TTC549 (cell line): ENCODE results near the gene OR10AD1.
"Not testable (repeated sequence)": the region's sequence is repeated elsewhere in the genome, so short reads cannot be mapped to it uniquely, and the experiment has no call there.

Experiments used
- FAIRE-seq: peaks from 2 replicates; lab custom pipeline; 2012; peaks lifted over from hg19 to GRCh38; lab: Jason Lieb, UNC

Gene OR10AD1, protein sequence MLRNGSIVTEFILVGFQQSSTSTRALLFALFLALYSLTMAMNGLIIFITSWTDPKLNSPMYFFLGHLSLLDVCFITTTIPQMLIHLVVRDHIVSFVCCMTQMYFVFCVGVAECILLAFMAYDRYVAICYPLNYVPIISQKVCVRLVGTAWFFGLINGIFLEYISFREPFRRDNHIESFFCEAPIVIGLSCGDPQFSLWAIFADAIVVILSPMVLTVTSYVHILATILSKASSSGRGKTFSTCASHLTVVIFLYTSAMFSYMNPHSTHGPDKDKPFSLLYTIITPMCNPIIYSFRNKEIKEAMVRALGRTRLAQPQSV

GRCh38 chr12:48203192-48203591 lies at the start of gene OR10AD1:
Gene OR10AD1, minus strand, starts transcription at chr12:48203292. Its CDS starts 0 bp downstream, at chr12:48203292.
- FAIRE-seq: no peak

DNA sequence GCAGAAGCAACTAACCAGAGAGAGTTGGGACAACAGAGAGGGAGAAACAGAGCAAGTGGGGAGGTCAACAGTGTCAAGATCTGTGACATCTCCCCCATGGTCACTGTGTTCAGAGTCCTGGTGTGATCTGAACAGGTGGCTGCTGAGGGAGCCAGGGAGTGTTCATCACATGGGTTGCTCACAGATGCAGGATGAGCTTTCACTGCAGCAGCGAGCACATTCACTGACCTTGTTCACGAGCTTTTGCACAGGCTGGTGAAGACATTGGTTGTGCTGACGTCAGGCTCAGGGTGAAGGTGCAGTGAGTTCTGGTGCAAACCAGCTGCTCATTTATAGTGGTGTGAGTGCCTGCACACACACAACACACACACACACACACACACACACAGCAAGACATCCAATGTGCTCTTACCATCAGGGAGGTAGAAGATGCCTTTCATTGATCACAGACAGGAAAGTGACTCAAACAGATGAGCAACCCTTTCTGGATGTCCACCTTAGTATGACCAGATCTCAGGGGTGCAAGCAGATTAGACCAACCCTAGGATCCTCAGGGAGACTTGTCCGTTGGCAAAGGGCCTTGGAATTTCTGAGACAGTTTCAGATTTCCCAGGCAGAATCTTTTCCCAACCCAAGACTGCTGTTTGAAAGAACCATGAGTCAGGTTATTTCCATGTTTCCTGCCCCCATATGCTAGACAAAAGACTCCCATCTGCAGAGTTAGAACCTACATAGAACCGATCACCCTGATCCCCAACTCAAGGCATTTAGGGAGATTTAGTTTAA lies 44.3 kb upstream of the OR10AD1 start:
- no peak for FAIRE-seq

DNA sequence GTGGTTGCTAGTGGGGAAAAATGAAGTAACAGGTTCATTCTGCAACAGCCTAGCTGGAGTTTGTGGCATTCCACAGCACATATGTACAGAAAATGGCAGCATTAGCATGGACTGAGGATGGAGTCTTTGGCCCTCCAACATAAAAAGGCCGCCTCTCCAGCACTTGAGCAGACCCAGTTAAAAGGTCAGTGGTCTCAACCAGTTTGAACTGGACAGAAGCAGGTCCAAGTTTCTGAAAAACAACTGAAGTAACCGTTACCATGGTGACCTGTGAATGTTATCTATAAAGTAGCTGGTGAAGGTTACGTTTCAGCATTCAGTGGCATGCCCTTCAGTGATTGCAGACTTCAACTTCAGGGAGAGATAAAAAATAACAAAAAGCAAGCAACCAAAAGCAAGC lies 34.1 kb upstream of the OR10AD1 start:
- no peak for FAIRE-seq

GRCh38 chr12:48235796-48236333 lies 32.8 kb upstream of the OR10AD1 start:
- no peak for FAIRE-seq

DNA sequence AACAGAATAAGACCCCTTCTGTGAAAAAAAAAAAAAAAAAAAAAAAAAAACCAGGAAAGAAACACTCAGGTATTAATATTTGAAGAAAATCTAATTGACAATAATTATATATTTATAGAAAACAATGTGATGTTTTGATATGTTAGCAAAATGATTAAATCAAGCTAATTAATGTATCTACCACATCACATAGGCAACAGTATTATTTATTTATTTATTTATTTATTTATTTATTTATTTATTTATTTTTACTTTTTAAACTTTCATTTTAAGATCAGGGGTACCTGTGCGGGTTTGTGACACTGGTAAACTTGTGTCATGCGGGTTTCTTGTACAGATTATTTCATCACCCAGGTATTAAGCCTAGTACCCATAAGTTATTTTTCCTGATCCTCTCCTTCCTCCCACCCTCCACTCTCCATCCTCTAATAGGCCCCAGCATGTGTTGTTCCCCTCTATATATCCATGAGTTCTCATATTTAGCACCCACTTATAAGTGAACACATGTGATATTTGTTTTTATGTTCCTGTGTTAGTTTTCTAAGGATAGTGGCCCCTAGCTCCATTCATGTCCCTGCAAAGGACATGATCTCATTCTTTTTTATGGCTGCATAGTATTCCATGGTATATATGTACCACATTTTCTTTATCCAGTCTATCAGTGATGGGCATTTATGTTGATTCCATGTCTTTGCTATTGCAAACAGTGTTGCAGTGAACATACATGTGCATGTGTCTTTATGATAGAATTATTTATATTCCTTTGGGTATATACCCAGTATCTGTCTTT lies 28.3 kb upstream of the OR10AD1 start:
- not testable (repeated sequence) for FAIRE-seq

DNA sequence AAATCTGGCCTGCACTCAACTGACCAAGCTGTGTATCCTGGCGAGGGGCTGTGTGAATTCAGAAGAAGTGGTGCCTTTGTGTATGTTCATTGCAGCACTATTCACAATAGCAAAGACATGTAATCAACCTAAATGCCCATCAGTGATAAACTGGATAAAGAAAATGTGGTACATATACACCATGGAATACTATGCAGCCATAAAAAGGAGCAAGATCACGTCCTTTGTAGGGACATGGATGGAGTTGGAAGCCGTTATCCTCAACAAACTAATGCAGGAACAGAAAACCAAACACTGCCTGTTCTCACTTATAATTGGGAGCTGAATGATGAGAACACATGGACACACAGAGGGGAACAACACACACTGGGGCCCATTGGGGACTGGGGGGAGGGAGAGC lies 21.4 kb upstream of the OR10AD1 start:
- FAIRE-seq: not testable (repeated sequence)

DNA sequence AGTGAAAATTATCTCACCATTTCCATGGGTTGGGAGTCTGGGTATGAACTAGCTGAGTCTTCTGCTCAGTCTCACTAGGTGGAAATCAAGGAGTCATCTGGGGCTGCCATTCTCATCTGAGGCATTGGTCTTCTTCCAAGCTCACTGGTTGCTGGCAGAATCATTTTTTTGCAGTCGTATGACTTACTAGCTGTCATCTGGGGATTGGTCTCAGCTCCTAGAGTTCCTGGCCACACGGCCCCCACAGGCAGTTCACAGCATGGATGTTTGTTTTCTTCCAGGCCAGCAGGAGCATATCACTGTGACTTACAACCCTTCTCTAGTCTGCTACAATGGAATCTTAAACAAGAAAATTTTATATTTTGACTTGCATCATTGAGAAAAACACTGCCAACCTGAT lies 18.6 kb upstream of the OR10AD1 start:
- FAIRE-seq: no peak

- FAIRE-seq: peak; percentile 7
Observed at GRCh38 chr12:48220701-48221100, 17.6 kb upstream of the OR10AD1 start.

DNA sequence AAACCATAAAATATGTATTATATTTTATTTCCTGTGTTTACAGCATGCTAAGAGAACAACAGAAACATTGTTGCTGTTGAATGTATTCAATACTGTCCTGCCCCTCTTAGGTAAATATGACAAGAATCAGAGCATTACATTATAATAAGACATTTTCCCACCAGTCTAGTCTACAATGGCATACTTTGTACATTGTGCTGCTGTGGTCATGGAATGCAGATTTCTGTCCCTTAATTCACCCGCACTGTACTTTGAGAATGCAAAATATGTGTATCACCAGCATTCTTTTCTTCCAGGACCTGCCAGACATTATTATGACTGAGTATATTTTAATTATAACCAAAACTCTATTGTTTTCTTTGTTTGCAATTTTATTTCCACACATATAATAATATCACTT lies 16.5 kb upstream of the OR10AD1 start:
- FAIRE-seq: no peak

DNA sequence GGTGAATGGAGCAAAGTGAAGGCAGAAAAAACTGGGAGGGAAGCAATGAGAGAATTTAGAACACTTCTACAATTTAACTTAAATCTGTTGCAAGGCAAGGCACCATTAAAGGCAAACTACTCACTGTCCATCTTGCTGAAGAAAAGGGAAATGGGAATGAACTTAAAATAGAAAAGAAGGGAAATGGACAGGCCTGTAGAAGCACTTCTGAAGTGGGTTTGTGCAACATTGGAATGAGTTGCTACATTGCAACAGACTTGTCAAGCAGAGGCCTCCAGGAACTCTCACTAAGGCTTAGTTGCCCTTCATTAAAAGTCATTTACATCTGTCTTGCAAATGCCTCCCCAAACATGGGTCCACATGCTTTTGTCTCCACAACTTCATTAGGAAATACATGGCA lies 13.7 kb upstream of the OR10AD1 start:
- no peak for FAIRE-seq

DNA sequence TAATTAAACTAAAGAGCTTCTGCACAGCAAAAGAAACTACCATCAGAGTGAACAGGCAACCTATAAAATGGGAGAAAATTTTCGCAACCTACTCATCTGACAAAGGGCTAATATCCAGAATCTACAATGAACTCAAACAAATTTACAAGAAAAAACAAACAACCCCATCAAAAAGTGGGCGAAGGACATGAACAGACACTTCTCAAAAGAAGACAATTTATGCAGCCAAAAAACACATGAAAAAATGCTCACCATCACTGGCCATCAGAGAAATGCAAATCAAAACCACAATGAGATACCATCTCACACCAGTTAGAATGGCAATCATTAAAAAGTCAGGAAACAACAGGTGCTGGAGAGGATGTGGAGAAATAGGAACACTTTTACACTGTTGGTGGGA lies 6.4 kb upstream of the OR10AD1 start:
- not testable (repeated sequence) for FAIRE-seq

- no peak for FAIRE-seq
Observed at GRCh38 chr12:48202766-48203165, 326 bp downstream of the OR10AD1 start.

DNA sequence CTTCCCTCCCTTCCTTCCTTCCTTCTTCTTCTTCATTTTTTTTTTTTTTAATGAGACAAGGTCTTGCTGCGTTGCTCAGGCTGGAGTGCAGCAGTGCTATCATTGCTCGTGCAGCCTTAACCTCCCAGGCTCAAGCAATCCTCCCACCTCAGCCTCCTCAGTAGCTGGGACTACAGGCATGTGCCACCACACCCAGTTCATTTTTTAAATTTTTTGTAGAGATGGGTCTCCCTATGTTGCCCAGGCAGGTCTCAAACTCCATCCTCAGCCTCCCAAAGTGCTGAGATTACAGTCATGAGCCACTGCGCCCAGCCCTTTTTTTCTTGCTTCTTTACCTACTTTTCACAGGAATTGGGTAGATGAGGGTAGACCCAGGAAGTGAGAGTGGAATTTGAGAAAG lies 1.6 kb downstream of the OR10AD1 start:
- no peak for FAIRE-seq

DNA sequence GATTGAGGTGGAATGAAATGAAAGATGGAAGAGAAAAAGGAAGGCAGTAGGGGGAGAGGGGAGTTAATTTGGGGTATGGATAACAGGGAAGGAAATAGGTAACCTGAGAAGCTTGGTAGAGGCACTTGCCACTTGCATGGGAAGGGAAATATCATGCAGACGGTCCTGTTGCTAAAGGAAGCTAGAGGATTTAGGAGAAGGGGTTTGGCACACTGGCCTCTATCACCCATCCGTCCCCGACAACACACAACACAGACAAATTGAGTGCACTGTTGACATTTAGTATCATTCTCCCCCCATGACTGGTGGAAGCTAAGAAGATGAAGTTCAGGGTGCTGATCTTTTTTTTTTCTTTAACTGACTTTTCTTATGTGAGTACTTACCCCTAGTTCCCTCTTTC lies 2.0 kb downstream of the OR10AD1 start:
- no peak for FAIRE-seq

DNA sequence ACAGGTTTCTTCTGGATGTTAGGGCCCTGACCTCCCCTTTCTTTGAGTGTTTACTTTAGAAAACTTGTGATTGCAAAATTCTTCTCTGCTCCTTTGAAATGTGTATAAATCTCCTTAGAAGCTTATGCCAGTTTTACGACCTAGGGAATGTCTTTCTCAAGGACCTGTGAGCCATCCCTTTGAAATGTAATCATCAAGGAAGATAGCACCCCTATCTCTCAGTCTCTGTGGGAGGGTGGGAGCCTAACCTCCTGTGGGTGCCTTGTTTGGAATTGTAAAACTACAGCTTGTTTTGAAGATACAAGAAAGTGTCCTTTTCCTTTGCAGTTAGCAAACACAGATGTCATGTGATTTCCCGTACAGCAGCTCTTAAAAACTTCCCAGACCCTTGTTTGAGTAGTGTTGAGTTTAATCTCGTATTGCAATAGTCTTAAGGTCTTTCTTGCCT lies 3.3 kb downstream of the OR10AD1 start:
- no peak for FAIRE-seq

DNA sequence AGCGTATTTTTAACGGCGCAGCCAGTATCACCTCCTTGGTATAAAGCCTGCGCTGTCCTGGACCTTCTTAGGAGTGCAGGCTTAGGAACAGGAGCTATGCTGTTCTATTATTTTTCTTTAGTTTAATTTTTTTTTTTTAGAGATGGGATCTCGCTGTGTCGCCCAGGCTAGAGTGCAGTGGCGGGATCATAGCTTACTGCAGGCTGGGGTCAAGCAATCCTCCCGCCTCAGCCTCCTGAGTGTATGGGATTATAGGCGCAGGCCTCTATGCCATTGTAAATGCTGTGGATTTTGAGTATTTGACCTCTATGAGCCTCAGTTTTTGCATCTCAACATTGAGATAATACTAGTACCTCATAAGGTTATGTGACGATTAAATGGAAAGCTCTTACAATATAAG lies 4.1 kb downstream of the OR10AD1 start:
- no peak for FAIRE-seq

DNA sequence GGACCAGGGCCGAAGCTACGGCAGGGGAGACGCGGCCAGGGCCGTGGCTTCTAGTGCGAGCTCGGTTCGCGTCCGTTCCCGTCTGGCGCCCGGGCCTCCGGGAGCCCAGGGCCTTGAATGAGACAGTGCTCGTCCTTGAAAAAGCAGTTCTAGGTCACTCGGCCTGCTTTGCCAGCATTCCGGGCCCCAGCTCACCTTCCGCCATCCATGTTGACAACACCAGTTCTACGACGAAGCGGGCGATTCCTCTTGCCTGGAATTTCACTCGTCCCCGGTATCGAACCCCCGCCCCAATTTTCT lies 4.5 kb downstream of the OR10AD1 start:
- FAIRE-seq: no peak

DNA sequence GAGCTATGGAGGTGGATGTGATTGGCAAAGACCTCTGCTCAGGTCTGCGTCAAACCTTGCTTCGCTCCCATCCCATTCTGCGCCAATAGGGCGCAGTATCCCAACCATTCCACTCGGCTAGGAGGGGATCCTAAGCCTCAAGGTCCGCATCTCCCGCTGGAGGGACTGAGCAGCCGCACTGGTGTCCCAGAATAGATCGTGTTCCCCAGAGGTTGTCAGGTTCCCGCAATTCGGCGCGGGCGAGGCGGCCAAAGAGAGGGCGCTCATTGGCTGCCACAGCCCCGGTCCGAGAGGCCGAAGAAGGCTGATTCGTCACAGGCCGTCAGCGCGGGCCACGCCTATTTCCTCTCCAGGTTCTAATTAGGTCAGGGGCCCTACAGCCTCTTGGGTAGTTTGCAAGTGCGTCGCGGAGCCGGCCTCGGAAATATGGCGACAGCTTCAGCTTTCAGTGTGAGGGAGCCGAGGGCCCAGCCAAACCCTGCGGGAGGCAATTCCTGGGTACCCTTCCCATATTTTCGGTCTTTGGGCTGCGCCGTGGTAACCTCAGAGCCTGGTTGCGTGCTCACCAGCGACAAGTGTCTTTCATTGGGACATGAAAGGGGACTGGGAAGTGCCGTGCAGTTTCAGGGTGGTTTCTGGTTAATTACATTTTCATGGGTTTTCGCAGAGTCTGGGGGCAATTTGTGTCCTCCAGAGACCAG lies 5.0 kb downstream of the OR10AD1 start:
- FAIRE-seq: peak; percentile 93

- no peak for FAIRE-seq
Observed at GRCh38 chr12:48197549-48197970, 5.5 kb downstream of the OR10AD1 start.

- FAIRE-seq: no peak
Observed at GRCh38 chr12:48194799-48195201, 8.3 kb downstream of the OR10AD1 start.

- FAIRE-seq: no peak
Observed at GRCh38 chr12:48193623-48194022, 9.5 kb downstream of the OR10AD1 start.

DNA sequence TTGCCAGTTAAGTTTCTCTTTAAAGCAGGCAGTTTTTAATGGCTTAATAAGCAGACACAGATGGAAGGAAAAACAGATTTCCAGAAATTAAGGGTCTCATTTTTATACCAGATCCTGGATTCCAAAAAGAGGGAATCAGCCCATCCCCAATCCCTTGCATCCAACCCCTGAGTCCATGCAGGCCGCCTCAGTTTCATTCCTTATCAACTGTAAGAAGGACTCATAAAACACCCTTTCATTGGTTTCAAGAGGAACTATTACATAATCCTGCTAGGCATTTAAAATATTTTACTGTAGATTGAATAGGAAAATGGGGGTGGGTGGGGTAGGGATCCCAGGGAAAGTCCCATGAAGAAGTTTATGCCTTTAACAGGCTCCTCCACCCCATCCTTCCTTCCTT lies 10.2 kb downstream of the OR10AD1 start:
- no peak for FAIRE-seq
